ENCODE data around the gene PTPRG. TPM values are rescaled to one million over a fixed set of nuclear protein-coding genes. Genes with fewer than 3 reads are reported as not detected.

The PTPRG gene
- total RNA-seq, 1 experiment from 2014 or later: not detected

GRCh38 chr3:62249855-62250543, 688.6 kb downstream of the PTPRG start:
- DNase-seq (ENCODE audit: low spot score): no peak

GRCh38 chr3:62252438-62253157, 691.2 kb downstream of the PTPRG start:
- no peak for DNase-seq (ENCODE audit: low spot score)

- DNase-seq (ENCODE audit: low spot score): no peak
Measured at GRCh38 chr3:62253971-62254370, 692.6 kb downstream of the PTPRG start.

GRCh38 chr3:62255758-62256157, 694.4 kb downstream of the PTPRG start:
- DNase-seq (ENCODE audit: low spot score): no peak

GRCh38 chr3:62259924-62260323, 698.6 kb downstream of the PTPRG start:
- no peak for DNase-seq (ENCODE audit: low spot score)

- no peak for DNase-seq (ENCODE audit: low spot score)
Measured at GRCh38 chr3:62260655-62261054, 699.3 kb downstream of the PTPRG start.

GRCh38 chr3:62261121-62261520, 699.8 kb downstream of the PTPRG start:
- DNase-seq (ENCODE audit: low spot score): no peak

GRCh38 chr3:62261736-62262135, 700.4 kb downstream of the PTPRG start:
- no peak for DNase-seq (ENCODE audit: low spot score)

- DNase-seq (ENCODE audit: low spot score): no peak
Measured at GRCh38 chr3:62265528-62265927, 704.2 kb downstream of the PTPRG start.

GRCh38 chr3:62266668-62267283, 705.4 kb downstream of the PTPRG start:
- no peak for DNase-seq (ENCODE audit: low spot score)

- DNase-seq (ENCODE audit: low spot score): no peak
Measured at GRCh38 chr3:62276658-62277180, 715.3 kb downstream of the PTPRG start.

GRCh38 chr3:62277450-62277849, 716.1 kb downstream of the PTPRG start:
- DNase-seq (ENCODE audit: low spot score): no peak

- DNase-seq (ENCODE audit: low spot score): no peak
Measured at GRCh38 chr3:62277986-62278385, 716.6 kb downstream of the PTPRG start.

- no peak for DNase-seq (ENCODE audit: low spot score)
Measured at GRCh38 chr3:62281726-62282125, 720.4 kb downstream of the PTPRG start.

- no peak for DNase-seq (ENCODE audit: low spot score)
Measured at GRCh38 chr3:62284442-62284841, 723.1 kb downstream of the PTPRG start.

- no peak for DNase-seq (ENCODE audit: low spot score)
Measured at GRCh38 chr3:62287392-62287927, 726.1 kb downstream of the PTPRG start.

GRCh38 chr3:62289922-62290321, 728.6 kb downstream of the PTPRG start:
- no peak for DNase-seq (ENCODE audit: low spot score)

- DNase-seq (ENCODE audit: low spot score): no peak
Measured at GRCh38 chr3:62293051-62293780, 731.8 kb downstream of the PTPRG start.

- DNase-seq (ENCODE audit: low spot score): no peak
Measured at GRCh38 chr3:62295571-62295970, 734.2 kb downstream of the PTPRG start.

- no peak for DNase-seq (ENCODE audit: low spot score)
Measured at GRCh38 chr3:62300617-62301016, 739.2 kb downstream of the PTPRG start.

- DNase-seq (ENCODE audit: low spot score): no peak
Measured at GRCh38 chr3:62312201-62312600, 750.8 kb downstream of the PTPRG start.

GRCh38 chr3:62316525-62316924, 755.2 kb downstream of the PTPRG start:
- DNase-seq (ENCODE audit: low spot score): no peak

All from HT-29 (cell line).